Caco-2 (cell line): Measurements from ENCODE around the gene DPRX. TPM values are rescaled to one million over a fixed set of nuclear protein-coding genes. Genes with fewer than 3 reads are reported as not detected.
A peak's percentile ranks its signal among the peaks of the same experiment; 100 is the strongest.

ENCODE experiments used
- Bru-seq: library from RNA; stranded (reverse); fragments of 400-500 nt; gene quantifications from one replicate; lab custom pipeline; 2021; lab: Mats Ljungman, UMichigan
- BruChase-seq, 2 experiments: library from RNA; stranded (reverse); fragments of 400-500 nt; gene quantifications; one replicate each; lab custom pipeline; 2021; lab: Mats Ljungman, UMichigan
- BruUV-seq: library from RNA; stranded (reverse); fragments of 400-500 nt; replicated peaks from 2 replicates; lab custom pipeline; 2021; lab: Mats Ljungman, UMichigan
- CTCF ChIA-PET: fragments of 300-600 bp; sonication (Branson Sonifier 250); formaldehyde crosslinking; loops from one replicate; lab custom pipeline; 2022; ENCODE audit warnings: antibody characterized with exemption; lab: Charles Lee
- POLR2A ChIA-PET: fragments of 300-600 bp; sonication (Branson Sonifier 250); formaldehyde crosslinking; loops from one replicate; lab custom pipeline; 2022; ENCODE audit warnings: antibody characterized with exemption; lab: Charles Lee
- DNase-seq, 2 experiments: peaks; one replicate each; pipeline versions ENCODE4 v3.0.0 to v3.0.0-alpha.2; 2020 to 2022
- H3K27me3 ChIP-seq: replicated peaks from 2 replicates; pipeline ENCODE4 v1.6.0; 2011; ENCODE audit warnings: low read length; ENCODE audit not compliant: control insufficient read depth, insufficient read depth
- H3K36me3 ChIP-seq: 2 replicates; pipeline ENCODE4 v1.5.1; 2011; ENCODE audit warnings: low read length; ENCODE audit not compliant: control insufficient read depth, insufficient read depth
- H3K4me1 ChIP-seq: fragments of 250-450 bp; sonication (Bioruptor Pico); 2 replicates; pipeline ENCODE4 v1.5.1; 2020; ENCODE audit warnings: mild to moderate bottlenecking
- H3K4me3 ChIP-seq: 2 replicates; pipeline ENCODE4 v1.5.1; 2011; ENCODE audit warnings: low read depth, mild to moderate bottlenecking, control low read depth, low read length
- H3K9me3 ChIP-seq: fragments of 250-450 bp; sonication (Bioruptor Pico); 2 replicates; pipeline ENCODE4 v1.5.1; 2020; ENCODE audit warnings: mild to moderate bottlenecking, moderate library complexity
- H3K27ac Mint-ChIP-seq: one replicate; pipeline ENCODE4 v1.8.0; 2022; ENCODE audit warnings: mixed read lengths; ENCODE audit not compliant: unreplicated experiment
- H3K27me3 Mint-ChIP-seq: one replicate; pipeline ENCODE4 v1.8.0; 2022; ENCODE audit warnings: mixed read lengths; ENCODE audit not compliant: insufficient read depth, unreplicated experiment
- H3K36me3 Mint-ChIP-seq: one replicate; pipeline ENCODE4 v1.8.0; 2022; ENCODE audit warnings: mild to moderate bottlenecking, mixed read lengths; ENCODE audit not compliant: insufficient read depth, unreplicated experiment
- H3K4me1 Mint-ChIP-seq: one replicate; pipeline ENCODE4 v1.8.0; 2022; ENCODE audit warnings: low read depth, mixed read lengths; ENCODE audit not compliant: unreplicated experiment
- H3K4me3 Mint-ChIP-seq: one replicate; pipeline ENCODE4 v1.8.0; 2022; ENCODE audit warnings: mild to moderate bottlenecking, moderate library complexity, mixed read lengths; ENCODE audit not compliant: unreplicated experiment
- H3K9me3 Mint-ChIP-seq: one replicate; pipeline ENCODE4 v1.8.0; 2022; ENCODE audit warnings: mixed read lengths; ENCODE audit not compliant: unreplicated experiment
- CTCF ChIP-seq, 2 experiments: fragments of 200-600 bp in 1 of 2; IDR thresholded peaks; 1 replicate in 1 of 2; 2 replicates in 1 of 2; pipeline versions ENCODE4 v1.5.1 to v1.8.0; 2011 to 2022; ENCODE audit warnings: antibody characterized with exemption in 1 of 2, control low read depth in 1 of 2, inconsistent platforms in 1 of 2, low read depth in 1 of 2, low read length in 1 of 2, mild to moderate bottlenecking in 1 of 2, moderate library complexity in 1 of 2; ENCODE audit not compliant: insufficient read depth in 1 of 2, severe bottlenecking in 1 of 2, unreplicated experiment in 1 of 2
- intact Hi-C: fragments of 100-400 bp; cut with micrococcal nuclease; formaldehyde crosslinking; loops from one replicate; pipeline ENCODE4 v1.10.0; 2022; ENCODE audit not compliant: unreplicated experiment
- long read RNA-seq: library from polyadenylated mRNA; stranded (forward); transcript quantifications from one replicate; pipeline ENCODE4 v2.0.0, GENCODE V29; 2022
- total RNA-seq: library from RNA; stranded (reverse); gene quantifications from 2 replicates; pipeline ENCODE4 v1.2.3, GENCODE V29; 2022

DPRX gene
- total RNA-seq: not detected in 2 replicates
- Bru-seq, nascent RNA: percentile 11 among the genes with signal in this experiment
- BruChase-seq, experiment 1, labeled RNA remaining after a 2-hour chase: not detected
- percentile 8 among the genes with signal in this experiment for BruChase-seq, experiment 2, labeled RNA remaining after a 6-hour chase
- long read RNA-seq: 0 reads

GRCh38 chr19:53631949-53632407 is at the start of gene DPRX:
TSS of gene DPRX (plus strand) at chr19:53631999. CDS start at chr19:53632107, 108 bp downstream.
- Histone ChIP-seq H3K4me1 (no peaks in the 10 kb centered on the region), H3K4me3 (no peak within 1 kb of the TSS), H3K36me3 (no peaks in the 10 kb centered on the region), H3K27me3 (no peaks in the 10 kb centered on the region), H3K9me3 (peaks cover 16% of the 10 kb centered on the region)
- Mint-ChIP-seq H3K4me3 (no peak within 1 kb of the TSS), H3K27me3 (no peaks in the 10 kb centered on the region), H3K36me3 (no peaks in the 10 kb centered on the region), H3K27ac (peak within 1 kb of the TSS; percentile 49), H3K4me1 (no peaks in the 10 kb centered on the region), H3K9me3 (peaks cover 19% of the 10 kb centered on the region)
- intact Hi-C loops: no loop called here
- no peak for DNase-seq
- no peak for TF ChIP-seq CTCF (IDR thresholded peaks at IDR 0.05; ENCODE audit: insufficient read depth in 1 of 2, low read depth in 1 of 2, low read length in 1 of 2, severe bottlenecking in 1 of 2, unreplicated experiment in 1 of 2)
- BruUV-seq: no TSS peak
- ChIA-PET CTCF (interaction anchor here (0.9 kb wide), 1 partner anchor 46 kb away, joined by 3 read pairs; no protein-coding TSS in a partner anchor), POLR2A (interaction anchor here (0.6 kb wide), 1 partner anchor 11 kb away, joined by 4 read pairs; no protein-coding TSS in a partner anchor)

- DNase-seq: no peak
- Histone ChIP-seq H3K4me1 (peaks cover 15% of the 10 kb centered on the region; the same call in 1 of the 2 replicates), H3K4me3 (no peak overlapping the region), H3K36me3 (peaks cover 1% of the 10 kb centered on the region; the same call in 1 of the 2 replicates), H3K9me3 (peaks cover 29% of the 10 kb centered on the region), H3K27me3 (no peaks in the 10 kb centered on the region)
- no TSS peak for BruUV-seq
- Mint-ChIP-seq H3K36me3 (peaks cover 49% of the 10 kb centered on the region), H3K9me3 (peaks cover 35% of the 10 kb centered on the region), H3K27ac (peak overlapping the region; percentile 90), H3K4me1 (peaks cover 29% of the 10 kb centered on the region), H3K4me3 (no peak overlapping the region), H3K27me3 (no peaks in the 10 kb centered on the region)
- intact Hi-C loops: no loop called here
- POLR2A ChIA-PET: no interaction called here
- no peak for TF ChIP-seq CTCF (IDR thresholded peaks at IDR 0.05; ENCODE audit: insufficient read depth in 1 of 2, low read depth in 1 of 2, low read length in 1 of 2, severe bottlenecking in 1 of 2, unreplicated experiment in 1 of 2)
- CTCF ChIA-PET: interaction anchor here (0.7 kb wide), 1 partner anchor 40 kb away, joined by 8 read pairs; no protein-coding TSS in a partner anchor
Measured at GRCh38 chr19:53583181-53583580, 48.6 kb upstream of the DPRX start.

- H3K4me1 ChIP-seq: peaks cover 4% of the 10 kb centered on the region; the same call in 1 of the 2 replicates
- TF ChIP-seq CTCF (IDR thresholded peaks at IDR 0.05; ENCODE audit: insufficient read depth in 1 of 2, low read depth in 1 of 2, low read length in 1 of 2, severe bottlenecking in 1 of 2, unreplicated experiment in 1 of 2): no peak
- H3K36me3 ChIP-seq: no peaks in the 10 kb centered on the region
- H3K27ac Mint-ChIP-seq: peak overlapping the region; percentile 85
- H3K4me1 Mint-ChIP-seq: peaks cover 16% of the 10 kb centered on the region
- intact Hi-C loops: loop anchor here (1.0 kb wide), 1 partner anchor 26 kb away; no protein-coding TSS in a partner anchor
- ChIA-PET CTCF (interaction anchor here (0.5 kb wide), 1 partner anchor 45 kb away, joined by 3 read pairs; the partner anchor contains the start of gene DPRX), POLR2A (interaction anchor here (0.7 kb wide), 1 partner anchor 13 kb away, joined by 7 read pairs; no protein-coding TSS in a partner anchor)
- H3K27me3 Mint-ChIP-seq: no peaks in the 10 kb centered on the region
- H3K9me3 ChIP-seq: peaks cover 6% of the 10 kb centered on the region
- H3K9me3 Mint-ChIP-seq: peaks cover 18% of the 10 kb centered on the region
- peak overlapping the region; percentile 17 for H3K4me3 Mint-ChIP-seq
- H3K36me3 Mint-ChIP-seq: peaks cover 17% of the 10 kb centered on the region
- no TSS peak for BruUV-seq
- no peak overlapping the region for H3K4me3 ChIP-seq
- no peaks in the 10 kb centered on the region for H3K27me3 ChIP-seq
- peak in 1 of 2 experiments; percentile 28 for DNase-seq
Measured at GRCh38 chr19:53586277-53586691, 45.5 kb upstream of the DPRX start.
